ENCODE results near the gene ANO6.
A peak's percentile ranks its signal among the peaks of the same experiment; 100 is the strongest.
"Not testable (repeated sequence)": the region's sequence is repeated elsewhere in the genome, so short reads cannot be mapped to it uniquely, and the experiment has no call there.

ANO6 gene

DNA sequence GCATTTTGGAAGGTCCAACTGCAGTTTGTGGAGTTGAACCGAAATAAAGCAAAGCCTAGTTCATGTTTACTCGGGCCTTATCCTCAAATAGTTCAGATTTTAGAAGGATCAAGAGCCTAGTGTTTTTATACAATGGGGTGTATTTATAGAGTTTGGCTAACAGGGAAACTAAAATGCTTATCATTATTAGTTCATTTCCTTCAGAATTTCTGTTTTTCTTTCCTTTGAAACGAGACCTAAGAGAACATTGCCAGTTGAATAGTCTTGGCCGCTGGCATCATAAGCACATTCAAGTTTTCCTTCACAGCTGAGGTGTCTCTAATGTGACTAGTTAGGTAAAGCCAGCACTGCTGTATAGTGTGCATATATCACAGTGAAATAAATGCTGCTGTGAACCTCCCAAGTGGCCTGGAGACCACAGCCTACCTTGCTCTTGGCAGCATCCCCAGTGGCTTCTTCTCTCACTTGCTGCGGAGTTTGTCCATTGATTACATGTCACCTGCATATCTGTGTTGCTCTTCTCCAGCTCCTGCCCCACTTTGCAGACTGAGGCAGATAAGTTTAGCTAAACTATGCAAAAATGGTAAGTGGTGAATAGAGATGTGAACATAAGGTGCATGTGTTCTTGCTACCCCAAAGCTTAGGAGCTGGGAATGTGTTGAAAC lies 88.8 kb downstream of the ANO6 start:
- DNase-seq (ENCODE audit: low read depth in 2 of 2) = no peak

DNA sequence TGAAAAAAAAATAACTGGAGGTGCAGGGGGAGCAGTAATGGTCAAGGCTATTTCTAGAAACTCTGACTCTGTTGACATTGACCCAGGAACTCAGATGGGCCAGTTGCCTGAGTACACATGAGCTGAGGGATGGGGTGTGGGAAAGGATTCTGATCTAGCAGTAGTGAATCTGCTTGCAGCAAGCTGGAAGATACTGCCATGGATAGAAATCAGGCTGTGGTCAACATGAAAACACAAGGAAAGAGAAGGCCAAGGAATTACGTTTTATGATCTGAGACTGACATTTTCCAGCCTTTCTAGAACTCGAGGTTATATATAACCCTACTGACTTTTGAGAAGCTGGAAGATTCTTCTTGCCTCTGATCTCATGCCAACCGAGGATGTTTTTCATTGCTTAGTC lies 90.0 kb downstream of the ANO6 start:
- no peak for DNase-seq (ENCODE audit: low read depth in 2 of 2)

DNA sequence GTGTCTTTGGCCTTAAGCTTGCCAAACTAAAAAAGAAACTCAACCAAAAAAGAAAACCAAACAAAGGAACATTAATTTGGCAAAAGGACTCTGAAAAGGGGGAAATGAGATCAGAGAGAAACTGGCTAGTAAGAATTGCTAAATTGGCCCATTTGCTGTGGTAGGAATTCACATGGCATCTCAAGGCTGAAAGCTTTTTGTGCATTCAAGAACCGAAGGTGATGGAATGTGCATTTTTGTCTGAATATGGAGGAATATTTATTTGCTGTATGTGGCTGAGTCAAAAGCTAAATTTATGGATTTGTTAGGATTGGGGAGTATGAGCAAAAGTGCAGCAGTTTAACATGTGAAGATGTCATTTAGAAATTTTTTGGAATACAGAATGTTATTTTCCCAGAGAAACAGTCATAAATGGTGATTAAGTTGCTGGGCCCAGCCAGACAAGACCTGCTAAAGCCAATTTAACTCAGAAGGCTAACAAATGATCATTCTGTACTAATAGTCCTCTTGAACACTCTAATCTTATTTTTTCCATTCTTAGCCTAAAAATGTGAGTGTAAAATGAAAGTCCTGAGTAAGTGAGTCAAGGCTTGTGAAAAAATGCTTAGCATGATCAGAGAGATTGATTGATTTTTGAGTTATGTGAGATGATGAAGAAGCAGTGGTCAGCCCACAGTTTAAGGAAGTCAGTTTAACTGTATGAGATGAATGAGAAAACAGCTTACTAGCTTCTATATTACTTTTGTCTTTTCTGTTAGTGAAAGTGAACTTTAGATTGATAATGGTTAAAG lies 94.1 kb downstream of the ANO6 start:
- peak; percentile 45 to 48 for DNase-seq (ENCODE audit: low read depth in 2 of 2)

DNA sequence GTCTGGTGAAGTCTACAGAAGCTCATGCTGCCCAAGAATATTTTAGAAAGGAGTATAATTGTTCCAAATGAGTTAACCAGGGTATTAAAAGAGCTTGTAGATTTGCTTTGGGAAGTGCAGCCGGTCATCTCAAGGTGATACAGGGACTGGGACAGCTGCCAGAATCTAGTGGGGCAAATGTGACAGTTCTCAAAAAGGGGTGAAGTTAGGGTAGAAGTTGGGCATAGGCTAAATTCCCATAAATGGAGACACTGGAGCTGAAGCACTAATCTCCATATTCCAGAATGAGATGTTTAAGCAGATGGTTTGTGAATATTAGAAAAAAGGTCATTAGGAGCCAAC lies 94.7 kb downstream of the ANO6 start:
- DNase-seq (ENCODE audit: low read depth in 2 of 2) = no peak

DNA sequence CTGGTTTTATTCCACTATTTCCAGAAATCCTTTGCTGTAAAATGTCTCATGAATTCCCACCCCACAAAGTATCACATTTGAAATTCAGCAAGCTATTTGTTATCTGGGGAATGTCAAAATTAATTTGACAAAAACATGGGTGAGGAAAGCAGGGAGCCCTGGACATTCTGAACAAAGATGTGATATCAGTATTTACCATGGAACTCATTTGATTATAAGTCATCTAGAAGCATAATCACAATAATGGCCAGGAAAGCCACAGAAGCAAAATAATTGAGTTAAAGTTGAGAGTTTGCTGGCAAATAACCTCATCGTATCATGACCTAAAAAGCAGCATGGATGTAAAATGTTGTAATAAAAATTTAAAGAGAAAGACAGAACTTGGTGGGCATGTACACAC lies 96.1 kb downstream of the ANO6 start:
- DNase-seq (ENCODE audit: low read depth in 2 of 2) = no peak

DNA sequence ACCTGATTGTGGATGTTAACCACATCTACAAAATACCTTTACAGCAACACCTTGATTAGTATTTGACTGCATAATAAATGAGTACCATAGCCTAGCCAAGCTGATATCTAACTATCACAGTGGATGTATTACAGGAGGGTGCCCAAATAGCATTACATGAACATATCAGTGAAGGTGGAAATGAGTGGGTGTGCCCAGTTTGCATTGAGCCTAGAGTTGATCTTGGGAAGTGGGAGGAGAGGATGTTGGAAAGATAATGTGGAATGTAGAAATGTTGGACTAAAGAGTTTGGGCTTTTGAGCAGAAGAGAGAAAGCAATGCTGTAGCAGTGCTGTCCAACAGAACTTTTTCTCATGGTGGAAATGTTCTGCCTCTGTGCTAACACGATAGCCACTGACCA lies 98.9 kb downstream of the ANO6 start:
- DNase-seq (ENCODE audit: low read depth in 2 of 2) = no peak

DNA sequence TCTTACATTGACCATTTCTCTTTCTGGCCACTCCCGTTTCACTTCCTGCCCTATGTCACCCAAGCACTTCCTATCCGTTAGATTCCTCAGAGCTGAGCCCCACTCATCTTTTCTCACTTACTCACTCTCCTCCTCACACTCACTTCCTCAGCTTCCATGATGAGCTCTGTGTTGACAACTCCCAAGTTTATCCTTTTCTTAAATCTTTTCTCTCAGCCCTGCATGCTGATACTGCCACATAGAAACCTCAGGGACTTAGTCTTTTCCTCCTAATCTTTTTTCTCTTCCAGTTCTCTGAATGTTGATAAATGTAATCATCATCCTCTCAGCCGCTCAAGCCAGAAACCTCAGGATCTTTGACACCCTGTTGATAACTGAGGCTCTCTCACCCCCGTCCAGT lies 99.6 kb downstream of the ANO6 start:
- no peak for DNase-seq (ENCODE audit: low read depth in 2 of 2)

DNA sequence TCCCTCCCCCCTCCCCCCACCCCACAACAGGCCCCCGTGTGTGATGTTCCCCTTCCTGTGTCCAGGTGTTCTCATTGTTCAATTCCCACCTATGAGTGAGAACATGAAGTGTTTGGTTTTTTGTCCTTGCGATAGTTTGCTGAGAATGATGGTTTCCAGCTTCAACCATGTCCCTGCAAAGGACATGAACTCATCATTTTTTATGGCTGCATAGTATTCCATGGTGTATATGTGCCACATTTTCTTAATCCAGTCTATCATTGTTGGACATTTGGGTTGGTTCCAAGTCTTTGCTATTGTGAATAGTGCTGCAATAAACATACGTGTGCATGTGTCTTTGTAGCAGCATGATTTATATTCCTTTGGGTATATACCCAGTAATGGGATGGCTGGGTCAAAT lies 101.4 kb downstream of the ANO6 start:
- not testable (repeated sequence) for DNase-seq (ENCODE audit: low read depth in 2 of 2)

DNA sequence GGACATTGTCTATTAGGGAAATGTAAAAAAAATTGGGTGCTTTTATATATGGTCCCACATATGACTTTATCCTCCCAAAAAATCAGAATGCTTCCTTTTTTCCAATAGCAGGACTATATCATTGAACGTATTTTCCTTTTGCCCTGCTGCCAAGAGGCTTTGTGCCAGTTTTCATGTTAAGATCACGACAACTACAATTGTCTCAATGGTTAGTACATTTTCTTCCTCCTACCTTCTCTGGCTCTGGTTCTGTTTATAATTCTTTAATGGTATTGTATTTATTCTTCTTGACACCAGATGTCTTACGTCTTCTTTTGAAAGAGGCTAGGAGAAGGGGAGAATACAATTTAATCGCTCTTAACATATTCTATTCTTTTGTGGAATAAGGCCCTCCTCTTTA lies 106.9 kb downstream of the ANO6 start:
- DNase-seq (ENCODE audit: low read depth in 2 of 2) = no peak

DNA sequence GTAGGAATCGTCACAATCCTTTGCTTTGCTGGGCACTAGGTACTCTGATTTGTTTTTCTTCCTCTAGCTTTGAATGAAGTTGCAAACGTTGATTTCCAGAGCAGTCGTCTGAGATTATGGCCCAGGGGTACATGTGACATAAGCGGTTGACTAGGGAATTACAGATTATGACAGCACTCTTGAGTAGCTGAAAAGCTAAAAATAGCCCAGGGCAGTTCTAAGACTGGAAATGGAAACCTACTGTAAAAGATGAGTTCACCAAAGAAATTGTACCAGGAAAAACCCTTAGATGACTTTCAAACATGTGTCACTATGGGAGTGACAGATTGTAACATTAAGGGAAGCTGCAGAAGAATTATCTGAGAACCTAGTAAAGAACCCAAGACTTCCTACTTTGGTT lies 108.5 kb downstream of the ANO6 start:
- no peak for DNase-seq (ENCODE audit: low read depth in 2 of 2)

DNA sequence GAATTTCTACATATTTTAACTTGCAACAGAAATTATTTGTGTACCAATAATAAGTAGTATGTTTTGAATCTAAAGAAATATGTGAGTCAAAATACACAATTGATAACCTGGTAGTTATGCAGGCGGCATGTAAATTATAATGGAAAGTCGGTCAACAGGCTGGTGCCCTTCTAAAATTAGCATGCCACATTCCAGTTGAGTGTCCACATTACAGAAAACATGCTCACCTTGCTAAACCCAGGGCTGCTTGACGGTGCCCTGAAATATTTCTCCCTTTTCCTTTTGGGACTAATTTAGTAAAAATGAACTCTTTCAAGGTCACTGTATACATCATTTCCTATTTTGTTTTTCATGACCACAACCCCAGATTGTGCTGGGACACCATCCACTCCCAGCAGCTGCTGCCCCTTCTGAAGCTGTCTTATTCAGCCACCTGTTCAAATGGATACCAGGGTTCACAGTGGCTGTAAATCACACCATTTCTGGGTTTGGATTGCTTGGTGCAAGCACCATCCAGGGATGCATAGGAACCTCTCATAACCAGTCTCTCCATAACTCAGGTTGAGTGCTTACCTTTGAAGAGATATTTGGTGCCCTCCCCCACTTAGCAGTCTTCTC lies 110.6 kb downstream of the ANO6 start:
- no peak for DNase-seq (ENCODE audit: low read depth in 2 of 2)

DNA sequence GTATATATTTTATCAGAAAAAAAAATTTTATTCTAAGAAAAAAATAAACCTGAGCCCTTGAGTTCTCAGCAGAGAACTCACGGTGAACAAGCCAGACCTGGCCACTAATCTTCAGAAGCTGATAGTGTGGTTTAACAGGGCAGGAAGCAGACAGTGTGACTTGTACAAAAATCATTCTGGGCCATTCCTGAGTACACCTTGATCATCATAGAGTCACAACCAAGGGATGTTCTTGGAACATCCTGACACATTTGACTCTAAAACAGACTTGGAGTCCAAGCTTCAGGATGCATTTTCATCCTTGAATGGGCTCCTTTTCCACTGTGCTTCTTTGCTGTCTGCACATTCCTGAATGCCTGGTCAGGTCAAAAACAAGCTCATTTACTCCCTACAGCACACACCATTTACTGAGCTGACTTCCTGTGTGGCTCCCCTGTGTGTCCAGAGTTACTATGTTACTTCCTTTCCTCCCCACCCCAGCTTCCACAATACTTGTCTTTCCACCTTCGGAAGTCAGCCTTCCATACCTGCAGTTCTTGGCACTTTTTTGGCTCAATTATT lies 112.0 kb downstream of the ANO6 start:
- no peak for DNase-seq (ENCODE audit: low read depth in 2 of 2)

DNA sequence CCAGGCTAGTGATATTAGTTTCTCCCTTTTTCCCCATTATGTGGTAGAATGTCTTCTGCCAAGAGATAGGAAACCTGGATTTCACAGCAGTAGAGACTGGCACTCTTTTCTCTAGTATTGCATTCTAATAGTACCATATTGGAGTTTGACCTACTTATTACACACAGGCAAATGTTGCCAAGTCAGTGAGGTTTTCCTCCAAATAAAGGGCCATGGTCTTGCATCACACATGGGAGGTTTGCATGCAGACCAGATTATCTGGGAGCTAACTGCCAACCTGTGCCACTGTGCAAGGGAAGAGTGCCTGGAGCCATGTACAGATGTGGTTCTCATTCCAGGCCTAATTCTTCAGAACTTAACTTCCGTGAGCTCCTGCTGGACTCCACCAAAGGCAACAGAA lies 113.3 kb downstream of the ANO6 start:
- no peak for DNase-seq (ENCODE audit: low read depth in 2 of 2)

DNA sequence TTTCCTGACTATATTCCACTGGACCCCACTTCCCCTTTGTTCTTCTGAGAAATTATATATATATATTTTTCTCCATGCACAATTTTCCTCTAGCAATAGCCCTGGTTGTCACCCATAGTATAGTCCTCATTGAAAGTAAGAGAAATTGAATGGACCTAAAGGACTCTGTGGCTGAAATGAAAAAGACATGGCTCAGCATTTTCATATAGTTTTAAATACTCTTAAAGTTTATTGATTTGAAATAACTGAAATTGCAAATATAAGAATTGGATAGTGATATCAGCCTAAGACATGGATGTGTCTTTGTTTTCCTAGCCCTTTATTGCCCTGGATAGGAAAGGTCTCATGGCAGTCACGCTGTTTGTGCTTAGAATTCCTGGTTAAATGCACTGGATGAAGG lies 113.8 kb downstream of the ANO6 start:
- no peak for DNase-seq (ENCODE audit: low read depth in 2 of 2)

DNA sequence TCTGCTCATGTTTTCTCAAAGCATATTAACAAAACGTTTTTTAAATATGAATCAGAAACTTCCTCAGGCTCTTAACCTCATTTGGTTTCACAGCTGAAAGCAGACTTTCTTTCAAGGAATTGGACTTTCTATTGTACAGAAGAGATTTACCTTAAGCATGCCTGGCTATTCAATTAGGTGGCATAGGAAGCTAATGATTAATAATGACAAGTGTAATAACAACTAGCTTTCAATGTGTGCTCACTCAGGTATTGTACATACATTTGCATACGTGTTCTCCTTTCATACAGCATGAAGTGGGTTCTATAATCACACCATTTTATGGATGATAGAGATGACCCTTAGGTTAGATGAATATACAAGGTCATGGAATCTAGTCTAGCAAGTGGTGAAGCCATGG lies 115.7 kb downstream of the ANO6 start:
- no peak for DNase-seq (ENCODE audit: low read depth in 2 of 2)

DNA sequence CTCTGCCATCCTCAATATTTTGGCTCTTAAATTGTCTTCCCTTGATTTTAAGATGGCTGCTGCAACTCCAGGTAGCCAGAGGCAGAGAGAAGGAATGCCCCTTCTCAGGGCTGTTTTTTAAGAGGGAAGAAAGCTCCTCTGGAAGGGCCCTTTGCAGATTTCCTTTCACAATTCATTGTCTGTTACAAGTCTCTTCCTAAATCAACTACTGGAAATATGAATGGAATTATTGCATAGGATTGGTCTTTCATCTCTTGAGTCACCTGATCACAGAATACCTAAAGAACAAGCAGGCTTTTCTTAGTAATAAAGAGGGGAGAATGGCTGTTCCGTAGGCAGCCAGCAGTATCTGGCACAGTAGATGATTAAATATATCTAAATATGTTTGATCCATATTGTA lies 118.5 kb downstream of the ANO6 start:
- DNase-seq (ENCODE audit: low read depth in 2 of 2) = no peak

DNA sequence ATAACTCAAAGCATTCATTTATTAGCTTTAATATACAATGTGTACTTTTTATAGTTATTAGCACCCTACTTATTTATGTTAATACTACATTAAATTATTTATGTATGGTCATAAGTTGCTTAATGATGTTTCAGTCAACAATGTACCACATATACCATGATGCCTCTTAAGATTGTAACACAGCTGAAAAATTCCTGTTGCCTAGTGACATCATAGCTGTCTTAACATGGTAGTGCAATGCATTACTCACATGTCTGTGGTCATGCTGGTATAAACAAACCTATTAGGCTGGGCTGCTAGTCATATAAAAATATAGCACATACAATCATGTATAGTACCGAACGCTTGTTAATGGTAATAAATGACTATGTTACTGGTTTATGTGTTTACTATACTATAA lies 120.4 kb downstream of the ANO6 start:
- peak; percentile 86 to 87 for DNase-seq (ENCODE audit: low read depth in 2 of 2)

DNA sequence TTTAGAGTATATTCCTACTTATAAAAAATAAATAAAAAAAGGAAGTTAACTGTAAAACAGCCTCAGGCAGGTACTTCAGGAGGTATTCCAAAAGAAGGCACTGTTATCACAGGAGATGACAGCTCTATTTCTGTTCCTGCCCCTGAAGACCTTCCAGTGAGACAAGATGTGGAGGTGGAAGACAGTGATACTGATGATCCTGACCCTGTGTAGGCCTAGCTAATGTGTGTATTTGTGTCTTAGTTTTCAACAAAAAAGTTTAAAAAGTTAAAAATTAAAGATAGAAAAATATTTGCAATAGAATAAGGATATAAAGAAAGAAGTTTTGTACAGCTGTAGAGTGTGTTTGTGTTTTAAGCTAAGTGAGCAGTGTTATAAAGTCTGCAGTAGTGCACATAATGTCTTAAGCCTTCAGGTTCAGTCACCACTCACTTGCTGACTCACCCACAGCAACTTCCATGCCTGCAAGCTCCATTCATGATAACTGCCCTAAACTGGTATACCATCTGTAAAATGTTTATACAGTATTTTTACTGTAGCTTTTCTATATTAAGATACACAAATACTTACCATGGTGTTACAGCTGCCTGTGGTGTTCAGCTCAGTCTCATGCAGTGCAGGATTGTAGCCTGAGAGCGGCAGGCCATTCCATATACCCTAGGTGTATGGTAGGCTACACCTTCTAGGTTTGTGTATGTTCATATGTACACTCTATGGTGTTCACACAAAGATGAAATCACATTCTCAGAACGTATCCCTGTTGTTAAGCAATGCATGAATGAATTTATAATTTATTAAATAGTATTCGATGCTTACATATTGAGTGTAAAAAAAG lies 121.1 kb downstream of the ANO6 start:
- peak; percentile 64 to 70 for DNase-seq (ENCODE audit: low read depth in 2 of 2)

DNA sequence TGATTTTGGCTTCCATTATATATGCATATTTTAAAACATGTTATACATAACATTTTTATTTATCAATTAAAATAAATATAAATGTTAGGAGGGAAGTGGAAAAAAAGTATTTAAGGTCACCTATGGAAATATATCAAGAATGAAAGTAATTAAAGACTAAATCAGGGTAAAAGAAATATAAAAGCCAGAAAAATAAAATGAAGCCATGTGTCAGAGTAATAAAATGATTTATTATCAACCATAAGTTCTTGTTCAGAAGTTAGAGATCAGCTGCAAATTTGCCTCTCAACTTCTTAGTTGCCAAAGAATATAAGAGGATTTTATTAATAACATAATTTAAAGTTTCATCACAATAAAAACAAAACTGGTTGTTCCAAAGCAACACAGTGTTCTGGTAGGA lies 121.9 kb downstream of the ANO6 start:
- no peak for DNase-seq (ENCODE audit: low read depth in 2 of 2)

DNA sequence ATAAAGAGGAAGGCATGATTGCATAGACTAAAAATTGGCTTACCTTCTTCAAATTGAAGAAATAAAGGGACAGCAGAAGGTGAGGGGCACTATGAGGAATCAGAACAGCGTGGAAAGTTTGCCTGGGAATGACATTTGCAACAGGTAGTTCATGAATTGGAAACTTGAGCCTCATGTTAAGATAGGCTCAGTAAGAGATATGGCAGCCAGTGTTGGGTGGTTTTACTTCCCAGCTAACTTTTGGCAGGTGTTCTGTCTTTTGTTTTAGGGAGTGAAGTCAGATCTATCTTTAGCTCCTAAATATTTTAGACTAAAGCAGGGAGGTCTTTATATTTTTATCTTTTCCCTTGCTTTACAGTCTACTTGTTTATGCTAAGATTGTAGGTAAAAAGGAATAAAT lies 122.4 kb downstream of the ANO6 start:
- DNase-seq (ENCODE audit: low read depth in 2 of 2) = no peak

DNA sequence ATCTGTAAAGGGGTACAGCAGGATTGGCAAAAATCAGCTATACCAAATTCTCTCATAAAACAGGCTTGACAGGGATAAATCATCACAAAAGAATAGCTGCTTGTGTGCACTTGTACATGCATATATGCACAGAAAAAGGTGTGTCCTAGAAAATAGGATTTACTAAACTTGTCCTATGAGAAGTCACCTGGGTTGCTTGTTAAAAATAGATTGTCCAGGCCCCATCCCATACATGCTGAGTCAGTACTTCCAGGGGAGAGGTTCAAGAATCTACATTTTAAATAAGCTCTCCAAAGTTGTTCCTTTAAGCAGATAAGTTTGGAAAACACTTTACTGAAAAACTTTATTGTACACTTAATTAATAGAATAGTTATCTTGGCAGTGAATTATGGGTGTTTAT lies 123.1 kb downstream of the ANO6 start:
- no peak for DNase-seq (ENCODE audit: low read depth in 2 of 2)

DNA sequence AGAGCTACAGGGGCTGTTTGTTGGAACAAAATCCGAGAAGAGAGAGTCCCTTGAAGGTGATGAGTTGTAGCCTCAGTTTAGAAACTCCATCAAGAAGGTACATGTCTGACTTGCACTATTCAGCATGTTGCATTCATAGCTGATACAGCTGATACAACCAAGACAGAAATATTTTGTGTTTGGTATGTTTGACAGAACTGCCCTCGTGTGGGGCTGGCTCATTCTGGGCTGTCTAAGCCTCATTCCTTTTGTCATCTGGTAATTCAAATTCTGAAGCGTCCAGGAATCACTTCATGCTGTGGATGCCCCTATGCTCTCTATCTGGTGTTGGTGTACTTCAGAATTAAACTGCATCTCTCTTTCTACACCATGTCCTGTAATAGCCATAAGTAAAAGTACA lies 126.3 kb downstream of the ANO6 start:
- DNase-seq (ENCODE audit: low read depth in 2 of 2) = no peak
